ENCODE measurements around the gene CASP2. TPM values are rescaled to one million over a fixed set of nuclear protein-coding genes. Genes with fewer than 3 reads are reported as not detected.
A peak's percentile ranks its signal among the peaks of the same experiment; 100 is the strongest.

The CASP2 gene
- total and polyA plus RNA-seq, 2 of the 13 experiments (the other 11 are each of a cell fraction or from before 2014, with no cell fraction given): 10.2 to 13.7 TPM

GRCh38 chr7:143303733-143304132, 15.6 kb downstream of the CASP2 start:
- TF ChIP-seq ADNP (CRISPR knock-in tag; IDR thresholded peaks at IDR 0.05) (no peak), PCBP2 (optimal IDR thresholded peaks at IDR 0.05; ENCODE audit: low read depth, low read length, poor library complexity, severe bottlenecking) (no peak), SALL2 (CRISPR knock-in tag; IDR thresholded peaks at IDR 0.05) (no peak), SOX6 (IDR thresholded peaks at IDR 0.05) (no peak), SOX6 (CRISPR knock-in tag; IDR thresholded peaks at IDR 0.05) (no peak)
- TF ChIP-seq, protein P1, sequence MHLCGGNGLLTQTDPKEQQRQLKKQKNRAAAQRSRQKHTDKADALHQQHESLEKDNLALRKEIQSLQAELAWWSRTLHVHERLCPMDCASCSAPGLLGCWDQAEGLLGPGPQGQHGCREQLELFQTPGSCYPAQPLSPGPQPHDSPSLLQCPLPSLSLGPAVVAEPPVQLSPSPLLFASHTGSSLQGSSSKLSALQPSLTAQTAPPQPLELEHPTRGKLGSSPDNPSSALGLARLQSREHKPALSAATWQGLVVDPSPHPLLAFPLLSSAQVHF (CRISPR knock-in tag; IDR thresholded peaks at IDR 0.05): no peak
- in situ Hi-C loops (cut with HindIII; ENCODE audit: extremely low pct_ligation_motif_present, low pct_unique_long_range_greater_than_20kb): loop anchor here (5.0 kb wide), 1 partner anchor 61 kb away; no protein-coding TSS in a partner anchor

DNA sequence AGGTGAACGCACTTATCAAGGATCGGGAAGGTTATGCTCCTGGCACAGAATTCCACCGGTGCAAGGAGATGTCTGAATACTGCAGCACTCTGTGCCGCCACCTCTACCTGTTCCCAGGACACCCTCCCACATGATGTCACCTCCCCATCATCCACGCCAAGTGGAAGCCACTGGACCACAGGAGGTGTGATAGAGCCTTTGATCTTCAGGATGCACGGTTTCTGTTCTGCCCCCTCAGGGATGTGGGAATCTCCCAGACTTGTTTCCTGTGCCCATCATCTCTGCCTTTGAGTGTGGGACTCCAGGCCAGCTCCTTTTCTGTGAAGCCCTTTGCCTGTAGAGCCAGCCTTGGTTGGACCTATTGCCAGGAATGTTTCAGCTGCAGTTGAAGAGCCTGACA, 16.8 kb downstream of the CASP2 start:
- BruUV-seq (replicated peaks): no TSS peak
- intact Hi-C loops (cut with micrococcal nuclease; ENCODE audit: unreplicated experiment): loop anchor here (1.0 to 10.0 kb wide), 3 partner anchors 16 to 300 kb away; no protein-coding TSS in a partner anchor
- H4K20me1 ChIP-seq (ENCODE audit: insufficient read depth, low read length): no peaks in the 10 kb centered on the region; the same call in 1 of the 2 replicates
- H3K4me2 ChIP-seq (ENCODE audit: low read depth, low read length): no peak overlapping the region
- no peaks in the 10 kb centered on the region for H3K79me2 ChIP-seq (ENCODE audit: insufficient read depth, low read length)
- FAIRE-seq (no peak), DNase-seq (ENCODE audit: low spot score) (no peak), ATAC-seq (peak; percentile 24; the same call in 2 of the 3 replicates)
- no peak overlapping the region for H3K9ac ChIP-seq (ENCODE audit: insufficient read depth, low read depth, low read length)
- no peaks in the 10 kb centered on the region for H3K27me3 ChIP-seq (ENCODE audit: control insufficient read depth in 1 of 2, insufficient read depth in 2 of 2, low read length in 2 of 2)
- POLR2A ChIA-PET: no interaction called here
- no peaks in the 10 kb centered on the region for H3K9me3 ChIP-seq (ENCODE audit: low read length)
- H3K27ac ChIP-seq (ENCODE audit: extremely low read length, insufficient read depth, low read length): no peak overlapping the region
- H3K4me1 ChIP-seq (ENCODE audit: insufficient read depth, low read length): no peaks in the 10 kb centered on the region
- H3K4me3 ChIP-seq (replicated peaks in 1 of 3; ENCODE audit: insufficient read depth in 1 of 3, low read depth in 2 of 3, low read length in 3 of 3): no peak overlapping the region
- peaks cover 25 to 77% of the 10 kb centered on the region in 2 experiments for H3K36me3 ChIP-seq (replicated peaks in 1 of 2; ENCODE audit: control insufficient read depth in 1 of 2, insufficient read depth in 2 of 2, low read length in 2 of 2)
- H2AFZ ChIP-seq (ENCODE audit: low read length): no peak overlapping the region
- CTCF ChIA-PET (ENCODE audit: low intra/inter-chr PET ratio, low total read pairs): interaction anchor here (1.8 kb wide), 1 partner anchor 64 kb away, joined by 35 read pairs; no protein-coding TSS in a partner anchor
- 100% methylated on average over 6 of the region's 6 CpGs for WGBS (ENCODE audit: low lambda C conversion rate)
- in situ Hi-C loops (cut with HindIII; ENCODE audit: extremely low pct_ligation_motif_present, low pct_unique_long_range_greater_than_20kb): loop anchor here (5.0 kb wide), 1 partner anchor 63 kb away; no protein-coding TSS in a partner anchor
- TF ChIP-seq ZNF354B (CRISPR knock-in tag; IDR thresholded peaks at IDR 0.05) (no peak), ARNT (IDR thresholded peaks at IDR 0.05) (no peak), CENPT (CRISPR knock-in tag; IDR thresholded peaks at IDR 0.05; ENCODE audit: low read depth) (no peak), RCOR2 (CRISPR knock-in tag; IDR thresholded peaks at IDR 0.05) (no peak), SP4 (CRISPR knock-in tag; IDR thresholded peaks at IDR 0.05) (no peak), ZFP1 (CRISPR knock-in tag; IDR thresholded peaks at IDR 0.05) (no peak), SAFB2 (CRISPR knock-in tag; IDR thresholded peaks at IDR 0.05; ENCODE audit: borderline replicate concordance, low read depth) (no peak), NCOA2 (CRISPR knock-in tag; IDR thresholded peaks at IDR 0.05) (no peak), ZNF431 (CRISPR knock-in tag; IDR thresholded peaks at IDR 0.05; ENCODE audit: borderline replicate concordance, low read depth) (no peak), JUN (CRISPR knock-in tag; IDR thresholded peaks at IDR 0.05) (no peak)
- TF ChIP-seq, protein P2, sequence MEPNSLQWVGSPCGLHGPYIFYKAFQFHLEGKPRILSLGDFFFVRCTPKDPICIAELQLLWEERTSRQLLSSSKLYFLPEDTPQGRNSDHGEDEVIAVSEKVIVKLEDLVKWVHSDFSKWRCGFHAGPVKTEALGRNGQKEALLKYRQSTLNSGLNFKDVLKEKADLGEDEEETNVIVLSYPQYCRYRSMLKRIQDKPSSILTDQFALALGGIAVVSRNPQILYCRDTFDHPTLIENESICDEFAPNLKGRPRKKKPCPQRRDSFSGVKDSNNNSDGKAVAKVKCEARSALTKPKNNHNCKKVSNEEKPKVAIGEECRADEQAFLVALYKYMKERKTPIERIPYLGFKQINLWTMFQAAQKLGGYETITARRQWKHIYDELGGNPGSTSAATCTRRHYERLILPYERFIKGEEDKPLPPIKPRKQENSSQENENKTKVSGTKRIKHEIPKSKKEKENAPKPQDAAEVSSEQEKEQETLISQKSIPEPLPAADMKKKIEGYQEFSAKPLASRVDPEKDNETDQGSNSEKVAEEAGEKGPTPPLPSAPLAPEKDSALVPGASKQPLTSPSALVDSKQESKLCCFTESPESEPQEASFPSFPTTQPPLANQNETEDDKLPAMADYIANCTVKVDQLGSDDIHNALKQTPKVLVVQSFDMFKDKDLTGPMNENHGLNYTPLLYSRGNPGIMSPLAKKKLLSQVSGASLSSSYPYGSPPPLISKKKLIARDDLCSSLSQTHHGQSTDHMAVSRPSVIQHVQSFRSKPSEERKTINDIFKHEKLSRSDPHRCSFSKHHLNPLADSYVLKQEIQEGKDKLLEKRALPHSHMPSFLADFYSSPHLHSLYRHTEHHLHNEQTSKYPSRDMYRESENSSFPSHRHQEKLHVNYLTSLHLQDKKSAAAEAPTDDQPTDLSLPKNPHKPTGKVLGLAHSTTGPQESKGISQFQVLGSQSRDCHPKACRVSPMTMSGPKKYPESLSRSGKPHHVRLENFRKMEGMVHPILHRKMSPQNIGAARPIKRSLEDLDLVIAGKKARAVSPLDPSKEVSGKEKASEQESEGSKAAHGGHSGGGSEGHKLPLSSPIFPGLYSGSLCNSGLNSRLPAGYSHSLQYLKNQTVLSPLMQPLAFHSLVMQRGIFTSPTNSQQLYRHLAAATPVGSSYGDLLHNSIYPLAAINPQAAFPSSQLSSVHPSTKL (CRISPR knock-in tag; IDR thresholded peaks at IDR 0.05): no peak

More at GRCh38 chr7:143303733-143304132, 15.6 kb downstream of the CASP2 start:
- no peaks in the 10 kb centered on the region for H3K79me2 ChIP-seq (ENCODE audit: insufficient read depth, low read length)
- FAIRE-seq (no peak), DNase-seq (ENCODE audit: low spot score) (no peak), ATAC-seq (no peak)
- peaks cover 26 to 85% of the 10 kb centered on the region in 2 experiments for H3K36me3 ChIP-seq (replicated peaks in 1 of 2; ENCODE audit: control insufficient read depth in 1 of 2, insufficient read depth in 2 of 2, low read length in 2 of 2)
- intact Hi-C loops (cut with micrococcal nuclease; ENCODE audit: unreplicated experiment): loop anchor here (10.0 kb wide), 1 partner anchor 299 kb away; no protein-coding TSS in a partner anchor
- H3K27me3 ChIP-seq (ENCODE audit: control insufficient read depth in 1 of 2, insufficient read depth in 2 of 2, low read length in 2 of 2): no peaks in the 10 kb centered on the region
- H3K4me3 ChIP-seq (replicated peaks in 1 of 3; ENCODE audit: insufficient read depth in 1 of 3, low read depth in 2 of 3, low read length in 3 of 3): no peak overlapping the region
- no TSS peak for BruUV-seq (replicated peaks)
- WGBS (ENCODE audit: low lambda C conversion rate): 97% methylated on average over 10 of the region's 10 CpGs
- no peak overlapping the region for H3K4me2 ChIP-seq (ENCODE audit: low read depth, low read length)
- H3K27ac ChIP-seq (ENCODE audit: extremely low read length, insufficient read depth, low read length): no peak overlapping the region
- ChIA-PET POLR2A (no interaction called here), CTCF (ENCODE audit: low intra/inter-chr PET ratio, low total read pairs) (no interaction called here)
- no peak overlapping the region for H2AFZ ChIP-seq (ENCODE audit: low read length)
- no peak overlapping the region for H3K9ac ChIP-seq (ENCODE audit: insufficient read depth, low read depth, low read length)
- no peaks in the 10 kb centered on the region for H3K4me1 ChIP-seq (ENCODE audit: insufficient read depth, low read length)
- H3K9me3 ChIP-seq (ENCODE audit: low read length): no peaks in the 10 kb centered on the region
- no peaks in the 10 kb centered on the region; the same call in 1 of the 2 replicates for H4K20me1 ChIP-seq (ENCODE audit: insufficient read depth, low read length)
